Heart right ventricle (tissue), 16 donors: ENCODE data around the gene ERICH3. TPM values are rescaled to one million over a fixed set of nuclear protein-coding genes. Genes with fewer than 3 reads are reported as not detected.

Experiments used
- ATAC-seq, 8 donors: fragments of 200-7000 bp; cut with Tn5 transposase; one replicate each; pipeline ENCODE4 v1.9.1; 2020; ENCODE audit warnings: mild to moderate bottlenecking in 8 of 8, moderate library complexity in 8 of 8, moderate number of reproducible peaks in 1 of 8
- DNase-seq, 2 donors: peaks; one replicate each; pipeline ENCODE4 v3.0.0-alpha.2; 2020
- H3K27ac ChIP-seq, 10 donors: fragments of 200-600 bp; sonication (generic) in 2 of 10; one replicate each; pipeline versions ENCODE4 v1.5.0 to v1.8.0; 2020 to 2022; ENCODE audit warnings: mild to moderate bottlenecking in 3 of 10
- H3K27me3 ChIP-seq, 7 donors: fragments of 200-600 bp; one replicate each; pipeline ENCODE4 v1.8.0; 2021 to 2022; ENCODE audit warnings: mild to moderate bottlenecking in 2 of 7
- H3K36me3 ChIP-seq, 9 donors: fragments of 200-600 bp; sonication (generic) in 1 of 9; one replicate each; pipeline versions ENCODE4 v1.5.0 to v1.8.0; 2020 to 2022; ENCODE audit warnings: mild to moderate bottlenecking in 2 of 9
- H3K4me1 ChIP-seq, 9 donors: fragments of 200-600 bp; sonication (generic) in 1 of 9; one replicate each; pipeline versions ENCODE4 v1.5.0 to v1.8.0; 2020 to 2022; ENCODE audit warnings: mild to moderate bottlenecking in 4 of 9
- H3K4me3 ChIP-seq, 10 donors: fragments of 200-600 bp; sonication (generic) in 2 of 10; one replicate each; pipeline versions ENCODE4 v1.5.0 to v1.8.0; 2020 to 2022; ENCODE audit warnings: mild to moderate bottlenecking in 7 of 10, moderate library complexity in 2 of 10
- H3K9me3 ChIP-seq, 11 donors: fragments of 200-600 bp in 10 of 11; sonication (generic) in 2 of 11; one replicate each; pipeline versions ENCODE4 v1.5.0 to v1.8.0; 2013 to 2022; ENCODE audit warnings: mild to moderate bottlenecking in 2 of 11, control low read depth in 1 of 11, moderate library complexity in 1 of 11
- WGBS, 2 donors: extraction: QIAGEN DNeasy Blood & Tissue Kit; methylation state at CpG; one replicate each; pipeline ENCODE4 v1.1.7; 2013; ENCODE audit warnings: inconsistent platforms in 1 of 2; 5-methylcytosine and 5-hydroxymethylcytosine counted together
- intact Hi-C, 10 donors: fragments of 100-400 bp; cut with DNase I; formaldehyde crosslinking; loops; one replicate each; pipeline versions ENCODE4 v1.11.1 to v1.14.2; 2022
- long read RNA-seq, 3 donors: library from polyadenylated mRNA; unstranded; transcript quantifications; one replicate each; pipeline ENCODE4 v2.0.0, GENCODE V29; 2020 to 2021
- polyA plus RNA-seq, 2 donors: library from polyadenylated mRNA; stranded (reverse); fragments of 200-250 nt; gene quantifications; one replicate each; pipeline ENCODE4 v1.2.3, GENCODE V29; 2013
- total RNA-seq, 10 donors: library from RNA; stranded (reverse); fragmentation: NEBNext Ultra II Directional in 3 of 10; extraction: Animal tissue kit (Norgen Biotek cat#: 25700) in 3 of 10; gene quantifications; one replicate each; pipeline versions ENCODE4 v1.2.1 to v1.2.4, GENCODE V29; 2021 to 2023
- TF ChIP-seq, protein P1 (sequence below), 9 donors: fragments of 200-600 bp; sonication (generic) in 2 of 9; IDR thresholded peaks; one replicate each; pipeline versions ENCODE4 v1.5.0 to v1.8.0; 2021 to 2022; ENCODE audit warnings: antibody characterized with exemption in 9 of 9, mild to moderate bottlenecking in 5 of 9, moderate library complexity in 1 of 9
- donor health status: Arrhythmogenic right ventricular cardiomyopathy.
- donor health status: ischemic (EF 13 %, LVEDD 7.1; RV severe dilation, severe dysfunction).
- donor health status: healthy with polysubstance abuse.
- donor health status: DM: no; HTN: yes; CAD: no.
- donor health status: DM: no; HTN: no; CAD: no.
- donor health status: ischemic (EF 25% LVEDD 6.9; RV normal size, moderate dysfunction).
- donor health status: ischemic (EF 25% LVEDD 5.7; RV mildly dilated, moderate dysfunction).
- donor health status: healthy.
- donor health status: DM: yes; HTN: yes; CAD: no.
- donor health status: Ischemic cardiomyopathy.
- donor health status: ischemic (EF 35%, LVEDD 5.7; RV mildly dilated, moderate dysfunction).
- donor health status: nonischemic (EF 11% LVEDD 7.7; RV severe dilation, severe dysfunction).
- donor health status: DM: yes; HTN: yes; CAD: no.
- donor health status: PGD.
- donor health status: ischemic (EF 29% LVEDD 5.4; RV normal size, mild dysfunction).
- donor health status: nonischemic (EF 23%, LVEDD 6.1; RV moderate dilation, normal function).

The ERICH3 gene, protein sequence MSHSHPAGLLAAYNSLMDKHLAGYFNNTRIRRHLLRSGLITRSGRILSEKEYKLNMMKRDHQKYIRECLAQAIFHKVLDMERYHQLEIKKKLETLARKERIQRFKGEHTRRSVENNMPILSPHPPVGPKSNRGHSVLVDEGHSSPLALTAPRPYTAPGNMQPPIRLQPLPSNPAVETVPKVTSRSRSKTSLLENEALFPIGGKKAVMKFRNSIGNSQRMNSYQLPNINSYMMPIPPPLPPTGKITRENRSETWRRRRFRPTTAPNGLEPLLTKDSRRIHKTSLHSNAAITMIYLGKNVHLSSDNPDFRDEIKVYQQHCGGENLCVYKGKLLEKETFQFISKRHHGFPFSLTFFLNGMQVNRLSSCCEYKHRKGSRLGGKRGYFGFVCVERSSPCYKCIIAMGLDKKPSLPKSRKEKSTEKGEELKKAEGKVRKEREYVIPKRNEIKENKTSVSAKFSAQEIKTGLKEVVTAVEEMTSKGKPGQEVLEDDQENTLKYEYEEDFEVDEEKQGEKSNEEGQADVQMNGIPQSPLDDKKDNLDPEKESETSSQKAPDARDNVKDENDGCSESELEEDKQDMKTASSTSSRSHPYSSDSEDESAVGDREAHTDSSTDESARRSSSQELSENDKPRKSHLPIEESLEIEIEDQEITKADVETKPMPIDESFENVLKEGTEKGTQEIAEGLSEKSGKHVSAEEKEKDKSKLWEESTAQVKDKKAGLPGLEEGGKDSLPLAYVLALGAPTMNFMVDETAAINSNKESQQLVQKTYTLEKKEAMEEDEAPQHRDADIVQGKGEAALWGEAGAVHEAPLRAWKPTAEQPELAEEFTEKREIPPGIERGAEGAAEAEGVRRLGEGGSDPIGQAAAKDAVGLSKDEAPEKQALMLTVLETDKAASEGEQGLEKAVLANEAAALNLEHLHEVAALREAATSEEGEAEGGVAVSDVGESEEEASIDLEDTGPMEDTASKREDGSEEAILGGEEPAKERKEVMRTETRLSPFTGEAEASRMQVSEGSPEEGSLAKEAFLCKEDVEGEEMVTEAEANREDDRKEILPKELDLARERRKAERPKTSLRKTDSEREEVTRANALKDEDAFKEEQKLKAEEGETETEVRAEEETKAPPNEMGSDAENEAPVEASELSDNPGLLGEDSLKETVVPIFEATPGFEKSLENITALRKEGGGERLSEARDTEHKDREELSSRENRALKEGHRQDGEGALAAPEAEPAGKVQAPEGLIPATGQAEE (N-terminal part only)
- under 1 TPM in 2 of 10 donors, not detected in 8; 0.05 to 0.13 TPM for total RNA-seq
- under 1 TPM; 0.01 to 0.07 TPM for polyA plus RNA-seq
- long read RNA-seq, donor 1: 0 reads
- long read RNA-seq, donor 2: 0 reads
- long read RNA-seq, donor 3: 0 reads

DNA sequence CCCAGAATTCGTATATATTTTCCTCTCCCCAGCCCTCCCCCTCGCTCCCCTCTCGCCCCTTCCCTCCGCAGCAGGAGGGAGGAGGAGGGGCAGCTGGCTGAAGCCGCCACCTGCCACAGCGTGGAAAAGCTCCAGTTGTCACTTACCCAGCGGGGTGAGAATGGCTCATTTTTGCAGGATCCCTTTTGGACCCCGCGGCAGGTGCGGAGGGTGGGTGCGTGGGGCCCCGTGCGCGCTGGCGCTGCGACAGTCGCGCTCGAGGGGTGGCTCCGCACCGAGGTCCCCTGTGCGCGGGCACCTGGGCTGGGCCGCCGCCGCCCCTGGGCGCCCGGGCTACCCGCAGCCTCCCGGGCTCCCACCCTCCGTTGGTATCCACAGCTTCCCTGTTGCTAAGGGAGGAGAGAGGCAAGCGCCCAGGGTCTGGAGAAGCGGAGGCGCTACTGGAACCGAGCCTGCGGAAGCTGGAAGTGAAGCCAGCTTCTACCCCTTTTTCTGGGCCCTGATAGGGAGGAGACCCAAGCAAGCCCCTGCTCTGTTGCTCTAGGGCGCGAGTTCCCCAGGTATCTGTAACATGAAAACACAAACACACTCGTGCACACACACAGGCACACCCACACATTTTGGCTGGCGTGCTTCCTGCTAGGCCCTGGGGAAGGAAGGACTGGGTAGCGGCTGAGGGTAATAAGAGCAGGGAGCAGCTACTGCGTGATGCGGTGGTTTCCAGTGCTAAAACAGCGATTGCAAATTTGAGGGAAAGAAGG lies at the start of gene ERICH3:
Gene ERICH3 (minus strand): TSS at position 442 of the 761 bp plus-strand sequence. CDS start 273 bp downstream, at position 169.
- H3K9me3 ChIP-seq: peaks cover 0 to 13% (median 0%) of the 10 kb centered on the region in 11 donors
- peak within 1 kb of the TSS in 8 of 10 donors; percentile 10 to 45 (median 30) for H3K4me3 ChIP-seq
- 3 to 4% methylated on average over 44 of the region's 44 CpGs for WGBS, 2 donors
- peaks cover 5 to 57% (median 23%) of the 10 kb centered on the region in 7 donors for H3K27me3 ChIP-seq
- intact Hi-C loops: no loop called here
- no peak for DNase-seq
- H3K36me3 ChIP-seq: no peaks in the 10 kb centered on the region
- peaks cover 0 to 9% (median 2%) of the 10 kb centered on the region in 9 donors for H3K4me1 ChIP-seq
- TF ChIP-seq, protein P1, sequence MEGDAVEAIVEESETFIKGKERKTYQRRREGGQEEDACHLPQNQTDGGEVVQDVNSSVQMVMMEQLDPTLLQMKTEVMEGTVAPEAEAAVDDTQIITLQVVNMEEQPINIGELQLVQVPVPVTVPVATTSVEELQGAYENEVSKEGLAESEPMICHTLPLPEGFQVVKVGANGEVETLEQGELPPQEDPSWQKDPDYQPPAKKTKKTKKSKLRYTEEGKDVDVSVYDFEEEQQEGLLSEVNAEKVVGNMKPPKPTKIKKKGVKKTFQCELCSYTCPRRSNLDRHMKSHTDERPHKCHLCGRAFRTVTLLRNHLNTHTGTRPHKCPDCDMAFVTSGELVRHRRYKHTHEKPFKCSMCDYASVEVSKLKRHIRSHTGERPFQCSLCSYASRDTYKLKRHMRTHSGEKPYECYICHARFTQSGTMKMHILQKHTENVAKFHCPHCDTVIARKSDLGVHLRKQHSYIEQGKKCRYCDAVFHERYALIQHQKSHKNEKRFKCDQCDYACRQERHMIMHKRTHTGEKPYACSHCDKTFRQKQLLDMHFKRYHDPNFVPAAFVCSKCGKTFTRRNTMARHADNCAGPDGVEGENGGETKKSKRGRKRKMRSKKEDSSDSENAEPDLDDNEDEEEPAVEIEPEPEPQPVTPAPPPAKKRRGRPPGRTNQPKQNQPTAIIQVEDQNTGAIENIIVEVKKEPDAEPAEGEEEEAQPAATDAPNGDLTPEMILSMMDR (IDR thresholded peaks at IDR 0.05): no peak
- H3K27ac ChIP-seq: no peak within 1 kb of the TSS
- peak in 1 of 8 donors; percentile 52 for ATAC-seq

DNA sequence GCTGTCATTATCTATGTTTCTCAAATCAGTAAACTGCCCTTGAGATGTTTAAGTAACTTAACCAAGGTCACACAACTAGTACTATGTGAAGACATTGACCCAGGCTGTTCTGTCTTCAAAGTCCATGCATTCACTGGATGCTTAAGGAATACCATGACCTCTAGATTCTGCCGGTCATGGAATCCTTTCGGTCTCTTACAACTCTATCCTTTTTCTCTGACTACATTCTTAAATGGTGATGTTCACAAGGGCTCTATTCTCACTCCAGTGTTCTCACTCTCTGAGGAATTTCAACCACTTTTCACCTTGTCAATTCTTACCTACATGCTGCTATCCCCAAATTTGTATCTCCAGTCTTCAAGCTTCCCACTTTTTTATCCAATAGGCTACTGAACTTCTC lies 44.0 kb upstream of the ERICH3 start:
- peaks cover 0 to 100% (median 16%) of the 10 kb centered on the region in 9 donors for H3K36me3 ChIP-seq
- no peaks in the 10 kb centered on the region for H3K9me3 ChIP-seq
- 86 to 91% methylated on average over 2 of the region's 2 CpGs for WGBS, 2 donors
- intact Hi-C loops: no loop called here
- DNase-seq (no peak), ATAC-seq (no peak)
- H3K27ac ChIP-seq: no peak overlapping the region
- H3K4me3 ChIP-seq: no peak overlapping the region
- TF ChIP-seq, protein P1 (IDR thresholded peaks at IDR 0.05): no peak
- peaks cover 0 to 12% (median 0%) of the 10 kb centered on the region in 9 donors for H3K4me1 ChIP-seq
- no peaks in the 10 kb centered on the region for H3K27me3 ChIP-seq

DNA sequence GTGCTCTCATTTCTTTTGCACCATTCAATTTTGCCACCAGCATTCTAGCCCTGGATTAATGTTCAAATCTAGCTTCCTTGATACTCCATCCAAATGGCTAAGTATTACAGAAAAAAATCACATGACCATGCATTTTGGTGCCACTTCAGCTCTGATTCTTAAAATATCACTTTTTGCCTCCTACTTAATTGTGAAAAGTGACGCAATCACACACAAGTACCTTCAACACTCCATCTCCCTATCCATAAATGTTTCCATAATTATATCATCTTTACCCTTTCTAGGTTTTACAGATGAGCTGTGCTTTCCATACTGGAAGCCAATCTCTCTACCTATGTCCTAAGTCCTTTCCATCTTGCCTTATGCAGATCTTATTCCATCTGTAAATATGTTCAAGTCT lies 43.2 kb upstream of the ERICH3 start:
- no peak overlapping the region for H3K27ac ChIP-seq
- 99 to 100% methylated on average over 1 of the region's 1 CpG for WGBS, 2 donors
- H3K36me3 ChIP-seq: peaks cover 0 to 100% (median 9%) of the 10 kb centered on the region in 9 donors
- intact Hi-C loops: no loop called here
- TF ChIP-seq, protein P1 (IDR thresholded peaks at IDR 0.05): no peak
- no peaks in the 10 kb centered on the region for H3K9me3 ChIP-seq
- peaks cover 0 to 14% (median 0%) of the 10 kb centered on the region in 9 donors for H3K4me1 ChIP-seq
- DNase-seq (no peak), ATAC-seq (no peak)
- no peaks in the 10 kb centered on the region for H3K27me3 ChIP-seq
- no peak overlapping the region for H3K4me3 ChIP-seq
